H9 (cell line): ENCODE measurements around the gene STH. TPM values are rescaled to one million over a fixed set of nuclear protein-coding genes. Genes with fewer than 3 reads are reported as not detected.

ENCODE experiments used
- DNase-seq: peaks from one replicate; pipeline ENCODE4 v3.0.0-alpha.2; 2017
- H2AFZ ChIP-seq: one replicate; pipeline ENCODE4 v1.6.1; 2013; ENCODE audit warnings: mild to moderate bottlenecking, low read length, control low read depth, moderate library complexity
- H2AK5ac ChIP-seq: 2 replicates; pipeline ENCODE4 v1.6.1; 2013; ENCODE audit warnings: low read length, control low read depth, mixed read lengths; ENCODE audit not compliant: insufficient read length
- H2BK120ac ChIP-seq: one replicate; pipeline ENCODE4 v1.6.1; 2013; ENCODE audit warnings: low read depth, mild to moderate bottlenecking, low read length, control low read depth, inconsistent platforms; ENCODE audit not compliant: poor library complexity, severe bottlenecking
- H2BK12ac ChIP-seq: 2 replicates; pipeline ENCODE4 v1.6.1; 2013; ENCODE audit warnings: low read length, control low read depth, mixed read lengths, low read depth; ENCODE audit not compliant: insufficient read length
- H2BK15ac ChIP-seq: 2 replicates; pipeline ENCODE4 v1.6.1; 2013; ENCODE audit warnings: low read depth, low read length, control low read depth
- H2BK20ac ChIP-seq: one replicate; pipeline ENCODE4 v1.6.1; 2013; ENCODE audit warnings: low read depth, mild to moderate bottlenecking, low read length, control low read depth, inconsistent platforms; ENCODE audit not compliant: poor library complexity, severe bottlenecking
- H2BK5ac ChIP-seq: 2 replicates; pipeline ENCODE4 v1.6.1; 2013; ENCODE audit warnings: low read length, control low read depth, mixed read lengths; ENCODE audit not compliant: insufficient read length
- H3K14ac ChIP-seq: 2 replicates; pipeline ENCODE4 v1.6.1; 2013; ENCODE audit warnings: low read length, control low read depth; ENCODE audit not compliant: insufficient read depth
- H3K18ac ChIP-seq: 2 replicates; pipeline ENCODE4 v1.6.1; 2013; ENCODE audit warnings: low read depth, mild to moderate bottlenecking, mixed read lengths, low read length, control low read depth; ENCODE audit not compliant: insufficient read length
- H3K23ac ChIP-seq: 2 replicates; pipeline ENCODE4 v1.6.1; 2013; ENCODE audit warnings: low read length, control low read depth, mixed read lengths, low read depth; ENCODE audit not compliant: insufficient read length
- H3K23me2 ChIP-seq: 2 replicates; pipeline ENCODE4 v1.6.1; 2013; ENCODE audit warnings: low read depth, mild to moderate bottlenecking, mixed read lengths, low read length, control low read depth; ENCODE audit not compliant: insufficient read length, poor library complexity, severe bottlenecking
- H3K27ac ChIP-seq: 2 replicates; pipeline ENCODE4 v1.5.1; 2013; ENCODE audit warnings: low read length, control low read depth, mixed read lengths, low read depth; ENCODE audit not compliant: insufficient read length
- H3K27me3 ChIP-seq: 2 replicates; pipeline ENCODE4 v1.6.1; 2013; ENCODE audit warnings: low read length, control low read depth, inconsistent platforms; ENCODE audit not compliant: insufficient read depth
- H3K4ac ChIP-seq: 2 replicates; pipeline ENCODE4 v1.6.1; 2013; ENCODE audit warnings: low read depth, mild to moderate bottlenecking, control low read depth, inconsistent platforms, low read length, moderate library complexity
- H3K4me1 ChIP-seq: 2 replicates; pipeline ENCODE4 v1.6.1; 2013; ENCODE audit warnings: low read length, control low read depth, inconsistent platforms; ENCODE audit not compliant: insufficient read depth
- H3K4me2 ChIP-seq: 2 replicates; pipeline ENCODE4 v1.6.1; 2013; ENCODE audit warnings: low read length, control low read depth, mixed read lengths; ENCODE audit not compliant: insufficient read length, insufficient read depth
- H3K56ac ChIP-seq: 2 replicates; pipeline ENCODE4 v1.6.1; 2013; ENCODE audit warnings: low read depth, mild to moderate bottlenecking, mixed read lengths, low read length, control low read depth; ENCODE audit not compliant: insufficient read length
- H3K79me1 ChIP-seq: 2 replicates; pipeline ENCODE4 v1.6.1; 2013; ENCODE audit warnings: low read depth, mild to moderate bottlenecking, moderate library complexity, low read length, control low read depth, inconsistent platforms; ENCODE audit not compliant: insufficient read depth, poor library complexity, severe bottlenecking
- H3K79me2 ChIP-seq: 2 replicates; pipeline ENCODE4 v1.6.1; 2013; ENCODE audit warnings: low read length, control low read depth, inconsistent platforms; ENCODE audit not compliant: insufficient read depth
- H3K9ac ChIP-seq: 2 replicates; pipeline ENCODE4 v1.6.1; 2013; ENCODE audit warnings: low read length, control low read depth, mixed read lengths; ENCODE audit not compliant: insufficient read length; ENCODE audit errors: extremely low read depth
- H3K9me3 ChIP-seq: one replicate; pipeline ENCODE4 v1.6.1; 2013; ENCODE audit warnings: low read depth, low read length, inconsistent platforms; ENCODE audit not compliant: control insufficient read depth
- H3T11ph ChIP-seq: one replicate; pipeline ENCODE4 v1.6.1; 2013; ENCODE audit warnings: mild to moderate bottlenecking, low read length, control low read depth, inconsistent platforms
- H4K20me1 ChIP-seq: one replicate; pipeline ENCODE4 v1.6.1; 2013; ENCODE audit not compliant: control insufficient read depth, insufficient read length, insufficient read depth
- H4K5ac ChIP-seq: 2 replicates; pipeline ENCODE4 v1.6.1; 2013; ENCODE audit warnings: low read depth, mild to moderate bottlenecking, mixed read lengths, low read length, control low read depth; ENCODE audit not compliant: insufficient read length
- H4K8ac ChIP-seq: replicated peaks from 2 replicates; pipeline ENCODE4 v1.6.1; 2013; ENCODE audit warnings: low read length, control low read depth, mixed read lengths, low read depth; ENCODE audit not compliant: insufficient read length
- H4K91ac ChIP-seq: 2 replicates; pipeline ENCODE4 v1.6.1; 2013; ENCODE audit warnings: low read depth, mild to moderate bottlenecking, moderate library complexity, mixed read lengths, low read length, control low read depth; ENCODE audit not compliant: insufficient read length
- H3K27ac Mint-ChIP-seq, 3 experiments: 2 replicates in 2 of 3; 3 replicates in 1 of 3; pipeline ENCODE4 v1.8.0; 2020 to 2021; ENCODE audit warnings: mixed read lengths in 3 of 3, mild to moderate bottlenecking in 1 of 3, moderate library complexity in 1 of 3
- H3K27me3 Mint-ChIP-seq: 2 replicates; pipeline ENCODE4 v1.8.0; 2021; ENCODE audit warnings: low read depth, mild to moderate bottlenecking, moderate library complexity, mixed read lengths
- H3K36me3 Mint-ChIP-seq, 3 experiments: 2 replicates in 2 of 3; 3 replicates in 1 of 3; pipeline ENCODE4 v1.8.0; 2020 to 2021; ENCODE audit warnings: low read depth in 3 of 3, mixed read lengths in 3 of 3; ENCODE audit not compliant: insufficient read depth in 1 of 3
- H3K4me1 Mint-ChIP-seq, 2 experiments: 2 replicates each; pipeline ENCODE4 v1.8.0; 2020; ENCODE audit warnings: mixed read lengths in 2 of 2
- H3K4me3 Mint-ChIP-seq, 2 experiments: 2 replicates in 1 of 2; 3 replicates in 1 of 2; pipeline ENCODE4 v1.8.0; 2020 to 2021; ENCODE audit warnings: mild to moderate bottlenecking in 2 of 2, mixed read lengths in 2 of 2, moderate library complexity in 1 of 2
- H3K9me3 Mint-ChIP-seq, 2 experiments: 2 replicates in 1 of 2; 3 replicates in 1 of 2; pipeline ENCODE4 v1.8.0; 2020; ENCODE audit warnings: mild to moderate bottlenecking in 2 of 2, mixed read lengths in 2 of 2, moderate library complexity in 1 of 2
- WGBS: extraction: QIAGEN DNeasy Blood & Tissue Kit; methylation state at CpG from one replicate; pipeline ENCODE4 v1.1.7; 2013; ENCODE audit warnings: missing lambda C conversion rate, low lambda C conversion rate, mixed read lengths; ENCODE audit not compliant: insufficient read length; ENCODE audit errors: extremely low coverage; 5-methylcytosine and 5-hydroxymethylcytosine counted together
- total RNA-seq: library from RNA; stranded (reverse); gene quantifications from 2 replicates; pipeline ENCODE4 v1.2.1, GENCODE V29; 2021
- TF ChIP-seq, protein P1 (sequence below): fragments of 200-600 bp; sonication (generic); conservative IDR thresholded peaks from 3 replicates; pipeline ENCODE4 v1.8.0; 2021; ENCODE audit warnings: antibody characterized with exemption, mild to moderate bottlenecking

Gene STH
- total RNA-seq, 1 experiment from 2014 or later, result not detected

DNA sequence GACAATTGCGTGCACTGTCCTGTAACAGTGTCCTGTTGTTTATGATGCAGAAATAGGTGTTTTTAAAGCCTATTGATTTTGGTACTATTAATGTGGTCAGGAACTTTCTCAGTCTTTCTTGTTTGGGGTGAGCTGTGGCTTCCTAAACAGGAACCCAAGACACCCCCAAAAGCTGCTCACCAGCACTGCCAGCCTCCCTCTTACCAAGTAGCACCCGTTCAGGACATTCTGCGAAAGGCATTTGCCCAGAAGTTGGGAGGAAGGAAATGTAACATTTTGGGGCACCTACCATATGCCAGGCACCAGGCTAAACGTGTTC is 21.6 kb upstream of the STH start:
- Histone ChIP-seq H2BK20ac (no peak overlapping the region), H4K91ac (no peak overlapping the region), H3K23ac (no peak overlapping the region), H2BK15ac (no peak overlapping the region), H4K20me1 (no peaks in the 10 kb centered on the region), H3K79me1 (no peaks in the 10 kb centered on the region), H3K27ac (no peak overlapping the region), H3K9ac (no peak overlapping the region), H3K79me2 (no peaks in the 10 kb centered on the region), H3K56ac (no peak overlapping the region), H2BK12ac (no peak overlapping the region), H2BK5ac (no peak overlapping the region), H2BK120ac (no peak overlapping the region), H2AK5ac (no peak overlapping the region), H3K4ac (no peak overlapping the region), H3K14ac (no peak overlapping the region), H3K4me1 (no peaks in the 10 kb centered on the region; the same call in 1 of the 2 replicates), H3K18ac (no peak overlapping the region), H3K27me3 (no peaks in the 10 kb centered on the region), H3K9me3 (no peaks in the 10 kb centered on the region), H2AFZ (no peak overlapping the region), H4K8ac (no peak overlapping the region), H3K23me2 (no peaks in the 10 kb centered on the region), H3K4me2 (no peak overlapping the region), H3T11ph (no peak overlapping the region), H4K5ac (no peak overlapping the region)
- no peak overlapping the region for H3K27ac Mint-ChIP-seq
- no peak overlapping the region for H3K4me3 Mint-ChIP-seq
- TF ChIP-seq, protein P1, sequence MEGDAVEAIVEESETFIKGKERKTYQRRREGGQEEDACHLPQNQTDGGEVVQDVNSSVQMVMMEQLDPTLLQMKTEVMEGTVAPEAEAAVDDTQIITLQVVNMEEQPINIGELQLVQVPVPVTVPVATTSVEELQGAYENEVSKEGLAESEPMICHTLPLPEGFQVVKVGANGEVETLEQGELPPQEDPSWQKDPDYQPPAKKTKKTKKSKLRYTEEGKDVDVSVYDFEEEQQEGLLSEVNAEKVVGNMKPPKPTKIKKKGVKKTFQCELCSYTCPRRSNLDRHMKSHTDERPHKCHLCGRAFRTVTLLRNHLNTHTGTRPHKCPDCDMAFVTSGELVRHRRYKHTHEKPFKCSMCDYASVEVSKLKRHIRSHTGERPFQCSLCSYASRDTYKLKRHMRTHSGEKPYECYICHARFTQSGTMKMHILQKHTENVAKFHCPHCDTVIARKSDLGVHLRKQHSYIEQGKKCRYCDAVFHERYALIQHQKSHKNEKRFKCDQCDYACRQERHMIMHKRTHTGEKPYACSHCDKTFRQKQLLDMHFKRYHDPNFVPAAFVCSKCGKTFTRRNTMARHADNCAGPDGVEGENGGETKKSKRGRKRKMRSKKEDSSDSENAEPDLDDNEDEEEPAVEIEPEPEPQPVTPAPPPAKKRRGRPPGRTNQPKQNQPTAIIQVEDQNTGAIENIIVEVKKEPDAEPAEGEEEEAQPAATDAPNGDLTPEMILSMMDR, result no peak
- WGBS, result no CpG with 5 or more reads among the region's 4 CpGs
- no peaks in the 10 kb centered on the region for H3K4me1 Mint-ChIP-seq
- no peaks in the 10 kb centered on the region for H3K9me3 Mint-ChIP-seq
- DNase-seq, result no peak
- no peaks in the 10 kb centered on the region for H3K36me3 Mint-ChIP-seq
- peaks cover 12% of the 10 kb centered on the region for H3K27me3 Mint-ChIP-seq
